Measurements from ENCODE around the gene ATP1A2.

Gene ATP1A2

GRCh38 chr1:160186729-160187128, 71.2 kb downstream of the ATP1A2 start:
- TF ChIP-seq FOXP2 (optimal IDR thresholded peaks at IDR 0.05; ENCODE audit: borderline replicate concordance, extremely low read depth, extremely low read length, insufficient read depth) (no peak), REST (IDR thresholded peaks at IDR 0.05; ENCODE audit: insufficient read depth in 1 of 2, low read depth in 2 of 2, low read length in 2 of 2) (no peak), POLR2AphosphoS5 (IDR thresholded peaks at IDR 0.05; ENCODE audit: low read depth, low read length) (no peak), SIN3A (IDR thresholded peaks at IDR 0.05; ENCODE audit: borderline replicate concordance, insufficient read depth, low read length) (no peak), TAF1 (IDR thresholded peaks at IDR 0.05; ENCODE audit: borderline replicate concordance, insufficient read depth, low read length) (no peak)

- TF ChIP-seq FOXP2 (optimal IDR thresholded peaks at IDR 0.05; ENCODE audit: borderline replicate concordance, extremely low read depth, extremely low read length, insufficient read depth) (no peak), TAF1 (IDR thresholded peaks at IDR 0.05; ENCODE audit: borderline replicate concordance, insufficient read depth, low read length) (no peak), SIN3A (IDR thresholded peaks at IDR 0.05; ENCODE audit: borderline replicate concordance, insufficient read depth, low read length) (no peak), REST (IDR thresholded peaks at IDR 0.05; ENCODE audit: insufficient read depth in 1 of 2, low read depth in 2 of 2, low read length in 2 of 2) (no peak), POLR2AphosphoS5 (IDR thresholded peaks at IDR 0.05; ENCODE audit: low read depth, low read length) (no peak)
These were observed 71.8 kb downstream of the ATP1A2 start for GRCh38 chr1:160187407-160187806.

DNA sequence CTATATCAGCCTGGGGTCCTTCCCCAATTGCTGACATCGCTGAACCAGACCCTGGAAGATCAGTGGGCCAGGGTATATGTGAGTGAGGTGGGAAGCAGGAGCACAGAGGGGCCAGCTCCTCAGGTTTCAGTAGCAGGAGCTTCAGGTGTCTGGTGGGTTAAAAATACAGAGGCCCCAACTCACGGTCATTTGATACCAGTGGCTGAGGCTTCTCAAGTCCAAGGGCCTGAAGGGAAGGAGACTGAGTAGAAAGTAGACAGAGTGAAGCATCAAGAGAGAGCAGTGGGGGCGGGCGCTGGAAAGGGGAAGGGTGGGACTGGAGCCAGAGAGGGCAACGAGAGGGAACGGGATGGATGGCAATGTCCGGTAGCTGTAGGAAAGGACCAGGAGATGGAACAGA, 72.8 kb downstream of the ATP1A2 start:
- no peak for TF ChIP-seq POLR2AphosphoS5 (IDR thresholded peaks at IDR 0.05; ENCODE audit: low read depth, low read length)
- TF ChIP-seq REST (IDR thresholded peaks at IDR 0.05; ENCODE audit: insufficient read depth in 1 of 2, low read depth in 2 of 2, low read length in 2 of 2) = no peak
- TF ChIP-seq SIN3A (IDR thresholded peaks at IDR 0.05; ENCODE audit: borderline replicate concordance, insufficient read depth, low read length) = no peak
- TF ChIP-seq TAF1 (IDR thresholded peaks at IDR 0.05; ENCODE audit: borderline replicate concordance, insufficient read depth, low read length) = no peak
- TF ChIP-seq FOXP2 (optimal IDR thresholded peaks at IDR 0.05; ENCODE audit: borderline replicate concordance, extremely low read depth, extremely low read length, insufficient read depth) = no peak

DNA sequence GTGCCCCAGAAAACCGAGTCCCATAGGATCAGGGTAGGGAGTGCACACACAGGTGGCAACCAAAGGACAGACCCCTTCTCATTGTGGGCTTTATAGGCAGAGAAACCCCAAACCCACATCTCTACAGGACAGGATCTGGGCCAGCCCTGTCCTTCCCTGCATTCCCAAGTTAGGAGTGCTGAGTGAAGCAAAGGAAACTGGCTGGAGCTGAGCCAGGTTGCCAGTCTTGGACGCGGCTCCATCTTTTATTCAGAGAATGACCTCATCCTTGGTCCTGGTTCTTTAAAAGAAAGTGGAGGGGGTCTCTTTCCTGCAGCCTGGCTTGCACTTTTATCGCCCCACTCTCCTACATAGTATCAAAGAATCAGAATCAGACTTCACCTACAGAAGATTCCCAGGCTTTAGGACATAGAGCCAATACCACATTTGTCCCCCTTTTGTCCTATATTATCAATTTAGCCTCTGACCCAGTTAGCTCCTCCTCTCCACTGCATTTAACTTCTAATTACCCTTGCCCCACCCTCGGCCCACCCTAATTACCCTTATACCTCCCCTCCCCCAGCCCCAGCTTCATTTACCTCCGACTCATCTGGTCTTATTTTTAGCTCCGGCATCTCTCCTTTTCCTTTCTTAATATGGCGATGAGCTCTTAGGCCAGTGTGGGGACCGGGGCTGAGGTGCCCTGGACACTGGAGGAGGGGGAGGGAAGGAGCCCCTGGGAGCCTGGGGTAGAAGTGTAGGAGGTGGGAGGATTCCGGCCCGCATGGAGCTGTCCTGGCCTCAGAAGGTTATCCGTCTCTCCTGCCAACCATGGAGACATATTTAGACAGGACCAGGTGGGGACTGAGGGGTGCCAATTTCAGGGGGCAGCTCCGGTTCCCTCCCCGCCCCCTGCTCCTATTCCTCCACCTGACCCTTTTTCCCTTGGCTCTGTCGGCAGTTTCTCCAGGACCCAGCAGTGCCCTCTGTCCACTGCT, 74.4 kb downstream of the ATP1A2 start, which contains the start of gene CASQ1:
Gene CASQ1, plus strand, starts transcription at position 927 of the 977 bp plus-strand sequence. CDS start 177 bp downstream, outside the sequence.
- TF ChIP-seq TAF1 (IDR thresholded peaks at IDR 0.05; ENCODE audit: borderline replicate concordance, insufficient read depth, low read length) = no peak
- no peak for TF ChIP-seq FOXP2 (optimal IDR thresholded peaks at IDR 0.05; ENCODE audit: borderline replicate concordance, extremely low read depth, extremely low read length, insufficient read depth)
- TF ChIP-seq REST (IDR thresholded peaks at IDR 0.05; ENCODE audit: insufficient read depth in 1 of 2, low read depth in 2 of 2, low read length in 2 of 2) = no peak
- TF ChIP-seq SIN3A (IDR thresholded peaks at IDR 0.05; ENCODE audit: borderline replicate concordance, insufficient read depth, low read length) = no peak
- TF ChIP-seq POLR2AphosphoS5 (IDR thresholded peaks at IDR 0.05; ENCODE audit: low read depth, low read length) = no peak
